PC-3 (cell line): ENCODE results near the gene SLC25A41.

Experiments
- CTCF ChIP-seq: fragments of 300-600 bp; sonication (generic); conservative IDR thresholded peaks from 2 replicates; pipeline ENCODE4 v1.5.1; 2017; ENCODE audit warnings: antibody characterized with exemption, low read depth, mild to moderate bottlenecking, low read length
- EZH2 ChIP-seq: fragments of 300-600 bp; sonication (generic); IDR thresholded peaks from one replicate; pipeline ENCODE4 v1.6.1; 2017; ENCODE audit warnings: antibody characterized with exemption, mild to moderate bottlenecking, low read length; ENCODE audit not compliant: unreplicated experiment
- EZH2phosphoT487 ChIP-seq: fragments of 300-600 bp; sonication (generic); IDR thresholded peaks from 2 replicates; pipeline ENCODE4 v1.6.1; 2018; ENCODE audit warnings: mild to moderate bottlenecking, antibody characterized with exemption, low read length, borderline replicate concordance

DNA sequence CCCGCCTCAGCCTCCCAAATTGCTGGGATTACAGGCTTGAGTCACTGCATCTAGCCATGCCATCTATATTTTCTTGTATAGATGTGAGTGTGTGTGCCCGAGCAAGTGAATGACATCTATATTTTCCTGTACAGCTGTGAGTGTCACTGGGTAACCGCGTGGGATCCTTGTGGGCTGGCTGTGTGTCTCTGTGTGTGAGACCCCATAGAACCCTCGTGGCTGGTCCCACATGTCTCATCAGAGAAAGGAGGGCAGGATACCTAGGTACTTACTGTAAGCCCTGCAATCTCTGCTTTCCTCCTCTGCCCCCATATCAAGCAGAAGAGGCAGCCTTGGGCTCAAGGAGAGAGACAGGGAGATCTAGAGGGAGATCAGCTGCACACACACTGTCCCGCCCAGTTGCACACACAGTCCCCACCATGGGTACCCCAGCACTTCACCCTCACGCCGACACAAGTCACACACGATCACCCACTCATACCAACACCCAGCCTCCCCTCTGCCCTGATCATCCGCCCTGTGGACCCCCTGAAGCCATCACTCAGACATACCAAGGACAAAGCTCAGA lies 47.4 kb upstream of the SLC25A41 start:
- TF ChIP-seq CTCF (no peak), EZH2phosphoT487 (no peak), EZH2 (no peak)
